Endothelial cell of umbilical vein (primary cell): ENCODE measurements around the gene LRP3. TPM values are rescaled to one million over a fixed set of nuclear protein-coding genes. Genes with fewer than 3 reads are reported as not detected.

Experiments used
- BruUV-seq: library from RNA; stranded (reverse); fragments of 400-500 nt; replicated peaks from 2 replicates; lab custom pipeline; 2021; lab: Mats Ljungman, UMichigan
- CTCF ChIA-PET: fragments of 300-600, 350-600 bp; sonication (Branson Sonifier 250); formaldehyde crosslinking; loops from one replicate; lab custom pipeline; 2021; ENCODE audit warnings: antibody characterized with exemption, inconsistent platforms; lab: Charles Lee
- POLR2A ChIA-PET: fragments of 300-600, 350-600 bp; sonication (Branson Sonifier 250); formaldehyde crosslinking; loops from one replicate; lab custom pipeline; 2021; ENCODE audit warnings: antibody characterized with exemption, inconsistent platforms; lab: Charles Lee
- DNase-seq: peaks from one replicate; pipeline ENCODE4 v3.0.0-alpha.2; 2011; ENCODE audit warnings: low read depth, low spot score
- FAIRE-seq: peaks from 2 replicates; lab custom pipeline; 2011; peaks lifted over from hg19 to GRCh38; lab: Jason Lieb, UNC
- H2AFZ ChIP-seq: 2 replicates; pipeline ENCODE4 v1.6.0; 2012; ENCODE audit warnings: low read depth, low read length, control low read depth, inconsistent platforms
- H3K27ac ChIP-seq: 2 replicates; pipeline ENCODE4 v1.5.1; 2011; ENCODE audit warnings: low read depth, mild to moderate bottlenecking, control low read depth, low read length, moderate library complexity; ENCODE audit not compliant: insufficient read depth
- H3K27me3 ChIP-seq, 2 experiments: 2 replicates each; pipeline versions ENCODE4 v1.6.0 to v1.6.1; 2011; ENCODE audit warnings: low read length in 2 of 2, mixed read lengths in 1 of 2; ENCODE audit not compliant: control insufficient read depth in 2 of 2, insufficient read depth in 2 of 2
- H3K36me3 ChIP-seq, 2 experiments: 2 replicates in 1 of 2; 3 replicates in 1 of 2; pipeline ENCODE4 v1.5.1; 2011; ENCODE audit warnings: low read length in 2 of 2, mild to moderate bottlenecking in 1 of 2, moderate library complexity in 1 of 2; ENCODE audit not compliant: control insufficient read depth in 2 of 2, insufficient read depth in 2 of 2; ENCODE audit errors: extremely low read depth in 1 of 2
- H3K4me1 ChIP-seq: 3 replicates; pipeline ENCODE4 v1.5.1; 2011; ENCODE audit warnings: mild to moderate bottlenecking, low read length; ENCODE audit not compliant: control insufficient read depth, insufficient read depth; ENCODE audit errors: extremely low read depth
- H3K4me2 ChIP-seq: 2 replicates; pipeline ENCODE4 v1.6.1; 2011; ENCODE audit warnings: low read length, control low read depth, mixed read lengths; ENCODE audit not compliant: insufficient read depth
- H3K4me3 ChIP-seq, 3 experiments: fragments of 200-600 bp in 1 of 3; sonication (generic), shearing (Covaris generic) in 1 of 3; replicated peaks in 1 of 3; 2 replicates each; pipeline ENCODE4 v1.5.1; 2011 to 2016; ENCODE audit warnings: control low read depth in 3 of 3, low read length in 3 of 3, mild to moderate bottlenecking in 2 of 3, inconsistent platforms in 1 of 3, low read depth in 1 of 3, moderate library complexity in 1 of 3; ENCODE audit not compliant: insufficient read depth in 1 of 3
- H3K79me2 ChIP-seq: 2 replicates; pipeline ENCODE4 v1.6.0; 2012; ENCODE audit warnings: low read length, inconsistent platforms; ENCODE audit not compliant: control insufficient read depth, insufficient read depth
- H3K9ac ChIP-seq: replicated peaks from 2 replicates; pipeline ENCODE3; 2011; ENCODE audit warnings: low read length, control low read depth; ENCODE audit not compliant: insufficient read depth; ENCODE audit errors: extremely low read depth
- H3K9me1 ChIP-seq: replicated peaks from 3 replicates; pipeline ENCODE4 v1.6.0; 2011; ENCODE audit warnings: mild to moderate bottlenecking, low read length; ENCODE audit not compliant: control insufficient read depth, insufficient read depth; ENCODE audit errors: extremely low read depth
- H3K9me3 ChIP-seq: replicated peaks from 2 replicates; pipeline ENCODE4 v1.5.1; 2012; ENCODE audit warnings: low read length, inconsistent platforms; ENCODE audit not compliant: control insufficient read depth, insufficient read depth
- H4K20me1 ChIP-seq: replicated peaks from 2 replicates; pipeline ENCODE3; 2011; ENCODE audit warnings: mild to moderate bottlenecking, low read length; ENCODE audit not compliant: control insufficient read depth, insufficient read depth; ENCODE audit errors: extremely low read depth
- EZH2 ChIP-seq: IDR thresholded peaks from 2 replicates; pipeline ENCODE4 v1.6.1; 2012; ENCODE audit warnings: borderline replicate concordance, low read depth, mild to moderate bottlenecking, moderate library complexity, low read length, inconsistent platforms; ENCODE audit not compliant: severe bottlenecking
- FOS ChIP-seq: IDR thresholded peaks from 2 replicates; pipeline ENCODE4 v1.6.1; 2011; ENCODE audit warnings: mild to moderate bottlenecking, low read length, moderate library complexity, borderline replicate concordance; ENCODE audit not compliant: insufficient read depth
- GATA2 ChIP-seq: IDR thresholded peaks from 2 replicates; pipeline ENCODE4 v1.7.0; 2011; ENCODE audit warnings: low read depth, mild to moderate bottlenecking, moderate library complexity, mixed read lengths, low read length; ENCODE audit not compliant: insufficient read length, insufficient read depth
- JUN ChIP-seq: IDR thresholded peaks from 2 replicates; pipeline ENCODE4 v1.6.1; 2011; ENCODE audit warnings: borderline replicate concordance, low read depth; ENCODE audit not compliant: insufficient read length, insufficient read depth
- MYC ChIP-seq: IDR thresholded peaks from one replicate; pipeline ENCODE4 v1.6.1; 2011; ENCODE audit warnings: mild to moderate bottlenecking, low read depth, low read length
- POLR2A ChIP-seq: IDR thresholded peaks from 2 replicates; pipeline ENCODE4 v1.6.1; 2012; ENCODE audit warnings: low read depth, mild to moderate bottlenecking, control low read depth, low read length
- POLR2AphosphoS5 ChIP-seq: IDR thresholded peaks from 2 replicates; pipeline ENCODE4 v1.6.1; 2012; ENCODE audit warnings: low read depth, mild to moderate bottlenecking, control low read depth, low read length, moderate library complexity; ENCODE audit not compliant: insufficient read depth
- dilution Hi-C: fragments of 300-500 bp; cut with MboI; formaldehyde crosslinking; loops from one replicate; pipeline ENCODE4 v1.15.0; 2019; ENCODE audit warnings: low sequenced_read_pairs; ENCODE audit not compliant: extremely low pct_ligation_motif_present
- intact Hi-C: fragments of 100-400 bp; cut with micrococcal nuclease; formaldehyde crosslinking; loops from one replicate; pipeline ENCODE4 v1.10.0; 2022
- polyA plus RNA-seq, 4 experiments: library from polyadenylated mRNA; depleted of rRNA in 3 of 4; stranded (reverse) in 3 of 4; unstranded in 1 of 4; fragments of >200 nt; gene quantifications; 2 replicates each; pipeline versions ENCODE4 v1.2.1 to v1.2.3, GENCODE V29; 2011 to 2012; ENCODE audit warnings: missing spikeins in 1 of 4
- total RNA-seq: library from RNA; stranded (reverse); gene quantifications from 2 replicates; pipeline ENCODE4 v1.2.3, GENCODE V29; 2021
- TF ChIP-seq, protein P1 (sequence below), 2 donors: IDR thresholded peaks; 1 replicate in 1 of 2; 2 replicates in 1 of 2; pipeline ENCODE4 v1.5.1; 2011; ENCODE audit warnings: low read length in 2 of 2, mild to moderate bottlenecking in 2 of 2, moderate library complexity in 2 of 2, control low read depth in 1 of 2, inconsistent platforms in 1 of 2, low read depth in 1 of 2; ENCODE audit not compliant: insufficient read depth in 1 of 2; ENCODE audit errors: extremely low read depth in 1 of 2
- TF ChIP-seq, protein P2 (sequence below): IDR thresholded peaks from 2 replicates; pipeline ENCODE4 v1.6.1; 2011; ENCODE audit not compliant: insufficient read depth, insufficient read length

Gene LRP3
- total and polyA plus RNA-seq, 2 donors (not counting 3 experiments of a cell fraction or from before 2014, with no cell fraction given), result 14.3 to 19.4 TPM

DNA sequence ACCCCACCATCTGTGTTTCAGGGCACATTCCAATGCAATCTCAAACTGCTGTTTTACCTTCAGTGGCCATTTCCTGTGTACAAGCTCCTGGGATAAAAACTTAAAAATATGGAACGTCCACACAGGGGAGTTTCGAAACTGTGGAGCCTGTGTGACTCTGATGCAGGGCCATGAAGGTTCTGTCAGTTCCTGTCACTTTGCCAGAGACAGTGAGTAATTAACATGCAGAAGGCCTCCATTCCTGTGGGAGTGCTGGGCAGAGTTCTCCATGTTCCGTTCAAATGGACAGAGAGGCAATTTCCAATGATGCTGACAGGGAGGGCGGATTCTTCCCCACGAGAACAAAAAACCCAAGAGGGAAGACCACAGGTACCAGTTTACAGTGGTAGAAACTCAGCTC lies 37.8 kb upstream of the LRP3 start:
- Histone ChIP-seq H3K27ac (no peak overlapping the region), H3K4me3 (no peak overlapping the region), H3K9ac (no peak overlapping the region), H3K9me1 (no peaks in the 10 kb centered on the region), H3K27me3 (no peaks in the 10 kb centered on the region), H4K20me1 (no peaks in the 10 kb centered on the region), H3K79me2 (no peaks in the 10 kb centered on the region), H3K4me2 (no peak overlapping the region), H3K9me3 (no peaks in the 10 kb centered on the region), H3K36me3 (no peaks in the 10 kb centered on the region), H2AFZ (no peak overlapping the region), H3K4me1 (no peaks in the 10 kb centered on the region)
- DNase-seq (no peak), FAIRE-seq (no peak)
- ChIA-PET POLR2A (no interaction called here), CTCF (interaction anchor here (0.6 to 1.9 kb wide), 4 partner anchors 12 to 382 kb away, joined by 3 to 9 read pairs (median 4); no protein-coding TSS in a partner anchor)
- intact Hi-C loops, result no loop called here
- TF ChIP-seq POLR2AphosphoS5, result no peak
- TF ChIP-seq POLR2A, result no peak
- TF ChIP-seq, protein P1, sequence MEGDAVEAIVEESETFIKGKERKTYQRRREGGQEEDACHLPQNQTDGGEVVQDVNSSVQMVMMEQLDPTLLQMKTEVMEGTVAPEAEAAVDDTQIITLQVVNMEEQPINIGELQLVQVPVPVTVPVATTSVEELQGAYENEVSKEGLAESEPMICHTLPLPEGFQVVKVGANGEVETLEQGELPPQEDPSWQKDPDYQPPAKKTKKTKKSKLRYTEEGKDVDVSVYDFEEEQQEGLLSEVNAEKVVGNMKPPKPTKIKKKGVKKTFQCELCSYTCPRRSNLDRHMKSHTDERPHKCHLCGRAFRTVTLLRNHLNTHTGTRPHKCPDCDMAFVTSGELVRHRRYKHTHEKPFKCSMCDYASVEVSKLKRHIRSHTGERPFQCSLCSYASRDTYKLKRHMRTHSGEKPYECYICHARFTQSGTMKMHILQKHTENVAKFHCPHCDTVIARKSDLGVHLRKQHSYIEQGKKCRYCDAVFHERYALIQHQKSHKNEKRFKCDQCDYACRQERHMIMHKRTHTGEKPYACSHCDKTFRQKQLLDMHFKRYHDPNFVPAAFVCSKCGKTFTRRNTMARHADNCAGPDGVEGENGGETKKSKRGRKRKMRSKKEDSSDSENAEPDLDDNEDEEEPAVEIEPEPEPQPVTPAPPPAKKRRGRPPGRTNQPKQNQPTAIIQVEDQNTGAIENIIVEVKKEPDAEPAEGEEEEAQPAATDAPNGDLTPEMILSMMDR (IDR thresholded peaks at IDR 0.05; ENCODE audit: extremely low read depth in 1 of 2, insufficient read depth in 1 of 2, low read depth in 1 of 2, low read length in 2 of 2), result no peak
- dilution Hi-C loops, result no loop called here
- BruUV-seq, result no TSS peak

DNA sequence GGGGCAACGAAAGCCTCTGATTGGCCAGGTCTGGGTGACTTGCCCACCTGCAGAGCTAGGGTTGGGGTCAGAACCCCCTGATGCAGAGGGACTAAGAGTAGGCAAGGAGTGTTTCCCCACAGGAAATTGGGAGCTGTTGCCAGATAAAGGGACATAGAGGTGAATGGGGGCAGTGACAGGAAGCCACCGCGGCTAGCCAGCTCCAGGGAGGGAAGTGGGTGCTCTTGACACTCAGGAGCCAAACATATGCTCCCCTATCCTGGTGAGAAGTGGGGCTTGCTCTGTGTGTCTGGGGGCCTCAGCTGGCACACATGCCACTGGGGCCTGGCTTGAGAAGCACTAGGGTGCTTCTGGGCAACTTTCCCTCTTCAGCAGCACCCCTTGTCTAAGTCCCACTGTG lies 36.2 kb upstream of the LRP3 start:
- TF ChIP-seq POLR2AphosphoS5, result no peak
- no peak for TF ChIP-seq FOS
- no peak for TF ChIP-seq GATA2
- TF ChIP-seq, protein P1 (IDR thresholded peaks at IDR 0.05; ENCODE audit: extremely low read depth in 1 of 2, insufficient read depth in 1 of 2, low read depth in 1 of 2, low read length in 2 of 2), result no peak
- TF ChIP-seq JUN, result no peak
- no peak for TF ChIP-seq POLR2A
- TF ChIP-seq, protein P2, sequence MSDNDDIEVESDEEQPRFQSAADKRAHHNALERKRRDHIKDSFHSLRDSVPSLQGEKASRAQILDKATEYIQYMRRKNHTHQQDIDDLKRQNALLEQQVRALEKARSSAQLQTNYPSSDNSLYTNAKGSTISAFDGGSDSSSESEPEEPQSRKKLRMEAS, result no peak
- TF ChIP-seq EZH2, result no peak
- no peak for TF ChIP-seq MYC
- no peaks in the 10 kb centered on the region for H3K27me3 ChIP-seq
- no peak overlapping the region for H3K4me3 ChIP-seq
- FAIRE-seq (no peak), DNase-seq (no peak)
- no peak overlapping the region for H2AFZ ChIP-seq
- ChIA-PET POLR2A (no interaction called here), CTCF (interaction anchor here (1.4 to 1.9 kb wide), 2 partner anchors 19 to 26 kb away, joined by 4 to 9 read pairs; no protein-coding TSS in a partner anchor)
- no peaks in the 10 kb centered on the region for H3K9me3 ChIP-seq
- dilution Hi-C loops (no loop called here), intact Hi-C loops (no loop called here)
- no peaks in the 10 kb centered on the region for H4K20me1 ChIP-seq
- no peaks in the 10 kb centered on the region for H3K79me2 ChIP-seq
- no TSS peak for BruUV-seq
- no peak overlapping the region for H3K27ac ChIP-seq
- no peak overlapping the region for H3K4me2 ChIP-seq
- H3K9ac ChIP-seq, result no peak overlapping the region
- no peaks in the 10 kb centered on the region for H3K9me1 ChIP-seq
- no peaks in the 10 kb centered on the region for H3K36me3 ChIP-seq
- H3K4me1 ChIP-seq, result no peaks in the 10 kb centered on the region
